SK-N-SH (cell line): ENCODE data around the gene LMX1A.

Source experiments
- GATA2 ChIP-seq: sonication (generic); formaldehyde crosslinking; IDR thresholded peaks from 2 replicates; pipeline ENCODE4 v1.5.0; 2020; ENCODE audit warnings: mild to moderate bottlenecking, missing genetic modification reagents
- POLR2AphosphoS5 ChIP-seq: IDR thresholded peaks from 2 replicates; pipeline ENCODE4 v1.6.1; 2012; ENCODE audit warnings: low read depth, low read length
- RXRA ChIP-seq: IDR thresholded peaks from 2 replicates; pipeline ENCODE4 v1.4.0; 2012; ENCODE audit warnings: low read depth, mild to moderate bottlenecking, borderline replicate concordance
- TF ChIP-seq, protein P1 (sequence below): IDR thresholded peaks from 2 replicates; pipeline ENCODE4 v1.6.1; 2012; ENCODE audit warnings: mild to moderate bottlenecking, low read depth, low read length, moderate library complexity
- TF ChIP-seq, protein P2 (sequence below): IDR thresholded peaks from 2 replicates; pipeline ENCODE4 v1.4.0; 2012; ENCODE audit warnings: low read depth, borderline replicate concordance
- TF ChIP-seq, protein P3 (sequence below): IDR thresholded peaks from 2 replicates; pipeline ENCODE4; 2012
- TF ChIP-seq, protein P4 (sequence below): fragments of 200-600 bp; sonication (generic); IDR thresholded peaks from 2 replicates; pipeline ENCODE4 v1.6.1; 2017; ENCODE audit warnings: antibody characterized with exemption, mild to moderate bottlenecking, moderate library complexity

- TF ChIP-seq, protein P1, sequence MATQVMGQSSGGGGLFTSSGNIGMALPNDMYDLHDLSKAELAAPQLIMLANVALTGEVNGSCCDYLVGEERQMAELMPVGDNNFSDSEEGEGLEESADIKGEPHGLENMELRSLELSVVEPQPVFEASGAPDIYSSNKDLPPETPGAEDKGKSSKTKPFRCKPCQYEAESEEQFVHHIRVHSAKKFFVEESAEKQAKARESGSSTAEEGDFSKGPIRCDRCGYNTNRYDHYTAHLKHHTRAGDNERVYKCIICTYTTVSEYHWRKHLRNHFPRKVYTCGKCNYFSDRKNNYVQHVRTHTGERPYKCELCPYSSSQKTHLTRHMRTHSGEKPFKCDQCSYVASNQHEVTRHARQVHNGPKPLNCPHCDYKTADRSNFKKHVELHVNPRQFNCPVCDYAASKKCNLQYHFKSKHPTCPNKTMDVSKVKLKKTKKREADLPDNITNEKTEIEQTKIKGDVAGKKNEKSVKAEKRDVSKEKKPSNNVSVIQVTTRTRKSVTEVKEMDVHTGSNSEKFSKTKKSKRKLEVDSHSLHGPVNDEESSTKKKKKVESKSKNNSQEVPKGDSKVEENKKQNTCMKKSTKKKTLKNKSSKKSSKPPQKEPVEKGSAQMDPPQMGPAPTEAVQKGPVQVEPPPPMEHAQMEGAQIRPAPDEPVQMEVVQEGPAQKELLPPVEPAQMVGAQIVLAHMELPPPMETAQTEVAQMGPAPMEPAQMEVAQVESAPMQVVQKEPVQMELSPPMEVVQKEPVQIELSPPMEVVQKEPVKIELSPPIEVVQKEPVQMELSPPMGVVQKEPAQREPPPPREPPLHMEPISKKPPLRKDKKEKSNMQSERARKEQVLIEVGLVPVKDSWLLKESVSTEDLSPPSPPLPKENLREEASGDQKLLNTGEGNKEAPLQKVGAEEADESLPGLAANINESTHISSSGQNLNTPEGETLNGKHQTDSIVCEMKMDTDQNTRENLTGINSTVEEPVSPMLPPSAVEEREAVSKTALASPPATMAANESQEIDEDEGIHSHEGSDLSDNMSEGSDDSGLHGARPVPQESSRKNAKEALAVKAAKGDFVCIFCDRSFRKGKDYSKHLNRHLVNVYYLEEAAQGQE: no peak
- TF ChIP-seq, protein P2, sequence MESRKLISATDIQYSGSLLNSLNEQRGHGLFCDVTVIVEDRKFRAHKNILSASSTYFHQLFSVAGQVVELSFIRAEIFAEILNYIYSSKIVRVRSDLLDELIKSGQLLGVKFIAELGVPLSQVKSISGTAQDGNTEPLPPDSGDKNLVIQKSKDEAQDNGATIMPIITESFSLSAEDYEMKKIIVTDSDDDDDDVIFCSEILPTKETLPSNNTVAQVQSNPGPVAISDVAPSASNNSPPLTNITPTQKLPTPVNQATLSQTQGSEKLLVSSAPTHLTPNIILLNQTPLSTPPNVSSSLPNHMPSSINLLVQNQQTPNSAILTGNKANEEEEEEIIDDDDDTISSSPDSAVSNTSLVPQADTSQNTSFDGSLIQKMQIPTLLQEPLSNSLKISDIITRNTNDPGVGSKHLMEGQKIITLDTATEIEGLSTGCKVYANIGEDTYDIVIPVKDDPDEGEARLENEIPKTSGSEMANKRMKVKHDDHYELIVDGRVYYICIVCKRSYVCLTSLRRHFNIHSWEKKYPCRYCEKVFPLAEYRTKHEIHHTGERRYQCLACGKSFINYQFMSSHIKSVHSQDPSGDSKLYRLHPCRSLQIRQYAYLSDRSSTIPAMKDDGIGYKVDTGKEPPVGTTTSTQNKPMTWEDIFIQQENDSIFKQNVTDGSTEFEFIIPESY: no peak
- TF ChIP-seq RXRA: no peak
- TF ChIP-seq GATA2 (CRISPR knock-in tag): no peak
- TF ChIP-seq, protein P3, sequence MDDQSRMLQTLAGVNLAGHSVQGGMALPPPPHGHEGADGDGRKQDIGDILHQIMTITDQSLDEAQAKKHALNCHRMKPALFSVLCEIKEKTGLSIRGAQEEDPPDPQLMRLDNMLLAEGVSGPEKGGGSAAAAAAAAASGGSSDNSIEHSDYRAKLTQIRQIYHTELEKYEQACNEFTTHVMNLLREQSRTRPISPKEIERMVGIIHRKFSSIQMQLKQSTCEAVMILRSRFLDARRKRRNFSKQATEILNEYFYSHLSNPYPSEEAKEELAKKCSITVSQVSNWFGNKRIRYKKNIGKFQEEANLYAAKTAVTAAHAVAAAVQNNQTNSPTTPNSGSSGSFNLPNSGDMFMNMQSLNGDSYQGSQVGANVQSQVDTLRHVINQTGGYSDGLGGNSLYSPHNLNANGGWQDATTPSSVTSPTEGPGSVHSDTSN: no peak
- TF ChIP-seq, protein P4, sequence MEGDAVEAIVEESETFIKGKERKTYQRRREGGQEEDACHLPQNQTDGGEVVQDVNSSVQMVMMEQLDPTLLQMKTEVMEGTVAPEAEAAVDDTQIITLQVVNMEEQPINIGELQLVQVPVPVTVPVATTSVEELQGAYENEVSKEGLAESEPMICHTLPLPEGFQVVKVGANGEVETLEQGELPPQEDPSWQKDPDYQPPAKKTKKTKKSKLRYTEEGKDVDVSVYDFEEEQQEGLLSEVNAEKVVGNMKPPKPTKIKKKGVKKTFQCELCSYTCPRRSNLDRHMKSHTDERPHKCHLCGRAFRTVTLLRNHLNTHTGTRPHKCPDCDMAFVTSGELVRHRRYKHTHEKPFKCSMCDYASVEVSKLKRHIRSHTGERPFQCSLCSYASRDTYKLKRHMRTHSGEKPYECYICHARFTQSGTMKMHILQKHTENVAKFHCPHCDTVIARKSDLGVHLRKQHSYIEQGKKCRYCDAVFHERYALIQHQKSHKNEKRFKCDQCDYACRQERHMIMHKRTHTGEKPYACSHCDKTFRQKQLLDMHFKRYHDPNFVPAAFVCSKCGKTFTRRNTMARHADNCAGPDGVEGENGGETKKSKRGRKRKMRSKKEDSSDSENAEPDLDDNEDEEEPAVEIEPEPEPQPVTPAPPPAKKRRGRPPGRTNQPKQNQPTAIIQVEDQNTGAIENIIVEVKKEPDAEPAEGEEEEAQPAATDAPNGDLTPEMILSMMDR: no peak
- TF ChIP-seq POLR2AphosphoS5: no peak
These were observed 67.0 kb downstream of the LMX1A start for GRCh38 chr1:165289556-165289955.
